MM.1S (cell line): ENCODE measurements around the gene PLCH1.

ENCODE experiments used
- CTCF ChIP-seq: fragments of 300-600 bp; sonication (generic); IDR thresholded peaks from 2 replicates; pipeline ENCODE4 v1.5.1; 2016; ENCODE audit warnings: antibody characterized with exemption, low read length, mixed read lengths
- EZH2 ChIP-seq: fragments of 300-600 bp; sonication (generic); optimal IDR thresholded peaks from 2 replicates; pipeline ENCODE3; 2017; ENCODE audit warnings: low read depth, mild to moderate bottlenecking, antibody characterized with exemption, low read length, mixed read lengths

- TF ChIP-seq CTCF (no peak), EZH2 (no peak)
These were observed 125.6 kb downstream of the PLCH1 start for GRCh38 chr3:155619118-155619915.
